K562 (cell line): Measurements from ENCODE around the gene HSPE1. TPM values are rescaled to one million over a fixed set of nuclear protein-coding genes. Genes with fewer than 3 reads are reported as not detected.

ENCODE experiments used
- BRCA1 ChIP-seq, 2 experiments: fragments of 450-650 bp in 1 of 2; sonication (generic) in 1 of 2; formaldehyde crosslinking in 1 of 2; IDR thresholded peaks; 2 replicates each; pipeline versions ENCODE4 v1.5.0 to v1.6.1; 2017 to 2020; ENCODE audit warnings: mild to moderate bottlenecking in 1 of 2, missing genetic modification reagents in 1 of 2
- CBFB ChIP-seq: sonication (generic); formaldehyde crosslinking; IDR thresholded peaks from 2 replicates; pipeline ENCODE4 v1.4.0; 2020; ENCODE audit warnings: mild to moderate bottlenecking, missing genetic modification reagents
- CBX2 ChIP-seq: fragments of 200-600 bp; sonication (generic); IDR thresholded peaks from one replicate; pipeline ENCODE4 v1.6.1; 2012; ENCODE audit warnings: mild to moderate bottlenecking, low read length, inconsistent platforms; ENCODE audit not compliant: insufficient read depth, poor library complexity, severe bottlenecking
- E2F5 ChIP-seq: sonication (generic); formaldehyde crosslinking; IDR thresholded peaks from 2 replicates; pipeline ENCODE4 v1.8.0; 2022; ENCODE audit warnings: mild to moderate bottlenecking, missing genetic modification reagents
- GTF2B ChIP-seq: IDR thresholded peaks from 2 replicates; pipeline ENCODE4 v1.6.1; 2011; ENCODE audit not compliant: insufficient read length; ENCODE audit errors: extremely low read depth
- HNRNPK ChIP-seq: fragments of 200-400 bp; formaldehyde crosslinking; IDR thresholded peaks from one replicate; pipeline ENCODE4 v1.6.1; 2018; ENCODE audit warnings: mild to moderate bottlenecking, low read depth, low read length; ENCODE audit not compliant: poor library complexity, severe bottlenecking
- HSF4 ChIP-seq: fragments of 250-450 bp; sonication (Bioruptor Pico); IDR thresholded peaks from 2 replicates; pipeline ENCODE4 v2.1.2; 2022; ENCODE audit warnings: mild to moderate bottlenecking, moderate library complexity, borderline replicate concordance
- KDM5B ChIP-seq: fragments of 200-600 bp; sonication (generic); IDR thresholded peaks from 2 replicates; pipeline ENCODE4 v1.6.1; 2012; ENCODE audit warnings: low read depth, mild to moderate bottlenecking, moderate library complexity, low read length, control low read depth, inconsistent platforms; ENCODE audit not compliant: insufficient replicate concordance
- NCOA1 ChIP-seq: fragments of 450-650 bp; IDR thresholded peaks from 2 replicates; pipeline ENCODE4 v1.6.1; 2016; ENCODE audit warnings: low read depth
- PATZ1 ChIP-seq: fragments of 250-450 bp; sonication (Bioruptor Pico); IDR thresholded peaks from 2 replicates; pipeline ENCODE4 v1.5.0; 2020; ENCODE audit warnings: mild to moderate bottlenecking, borderline replicate concordance
- SMARCB1 ChIP-seq: IDR thresholded peaks from 2 replicates; pipeline ENCODE4 v1.6.1; 2011; ENCODE audit warnings: improper control_type of control experiment, low read depth; ENCODE audit not compliant: insufficient read length
- SP2 ChIP-seq: IDR thresholded peaks from 2 replicates; pipeline ENCODE4 v1.6.1; 2011; ENCODE audit warnings: mild to moderate bottlenecking, low read depth, low read length, moderate library complexity; ENCODE audit not compliant: poor library complexity, severe bottlenecking; ENCODE audit errors: extremely low read depth
- TEAD2 ChIP-seq: fragments of 450-650 bp; IDR thresholded peaks from 2 replicates; pipeline ENCODE4 v1.6.1; 2016; ENCODE audit warnings: missing genetic modification characterization, control low read depth, missing compliant biosample characterization
- THAP12 ChIP-seq: fragments of 250-450 bp; sonication (Bioruptor Pico); IDR thresholded peaks from 2 replicates; pipeline ENCODE4 v1.9.0; 2021; ENCODE audit warnings: mild to moderate bottlenecking, inconsistent platforms
- ZNF174 ChIP-seq: fragments of 250-450 bp; sonication (Bioruptor Pico); IDR thresholded peaks from 2 replicates; pipeline ENCODE4 v1.4.0; 2020; ENCODE audit warnings: mild to moderate bottlenecking
- ZNF347 ChIP-seq: fragments of 450-650 bp; formaldehyde crosslinking; IDR thresholded peaks from 2 replicates; pipeline ENCODE4 v1.4.0; 2020; ENCODE audit warnings: low read depth, mild to moderate bottlenecking, moderate library complexity
- polyA plus RNA-seq, 8 experiments: library from polyadenylated mRNA; depleted of rRNA in 4 of 8; stranded (reverse) in 5 of 8; unstranded in 3 of 8; fragments of >200 nt; fragmentation: Nextera tagmentation in 2 of 8; fragmentation: Illumina TruSeq in 1 of 8; extraction: Ambion mirVana in 2 of 8; extraction: Trizol in 1 of 8; gene quantifications; 2 replicates each; pipeline versions ENCODE4 v1.2.1 to v1.2.3, GENCODE V29; 2011 to 2014; ENCODE audit warnings: inconsistent platforms in 1 of 8, missing spikeins in 1 of 8
- total RNA-seq, 7 experiments: library from RNA; depleted of rRNA in 6 of 7; stranded (reverse); fragments of >200 nt in 6 of 7; fragmentation: Illumina TruSeq in 2 of 7; extraction: Trizol in 2 of 7; gene quantifications; 2 replicates each; pipeline versions ENCODE4 v1.2.1 to v1.2.3, GENCODE V29; 2011 to 2021; ENCODE audit warnings: low replicate concordance in 1 of 7

HSPE1 gene
- total and polyA plus RNA-seq, 9 of the 15 experiments (the other 6 are each of a cell fraction or from before 2014, with no cell fraction given), result 223 to 1,007 (median 612) TPM

- TF ChIP-seq GTF2B, result no peak
- TF ChIP-seq BRCA1 (IDR thresholded peaks at IDR 0.05), result no peak
- TF ChIP-seq BRCA1 (CRISPR knock-in tag; IDR thresholded peaks at IDR 0.05), result no peak
- no peak for TF ChIP-seq SP2
- no peak for TF ChIP-seq NCOA1
- no peak for TF ChIP-seq HSF4 (CRISPR knock-in tag)
- no peak for TF ChIP-seq TEAD2
- TF ChIP-seq KDM5B, result no peak
- TF ChIP-seq CBFB (CRISPR knock-in tag), result no peak
- TF ChIP-seq SMARCB1, result no peak
- TF ChIP-seq CBX2, result no peak
- TF ChIP-seq ZNF174 (CRISPR knock-in tag), result no peak
- no peak for TF ChIP-seq HNRNPK
- TF ChIP-seq ZNF347, result no peak
- no peak for TF ChIP-seq THAP12
- TF ChIP-seq E2F5 (CRISPR knock-in tag), result no peak
- no peak for TF ChIP-seq PATZ1 (CRISPR knock-in tag)
Observed at GRCh38 chr2:197452754-197453122, 47.4 kb upstream of the HSPE1 start (continued).
